GM12878 (cell line): ENCODE data around the gene HUNK. TPM values are rescaled to one million over a fixed set of nuclear protein-coding genes. Genes with fewer than 3 reads are reported as not detected.

Experiments used
- ATAC-seq: fragments of 200-7000 bp; cut with Tn5 transposase; 3 replicates; pipeline ENCODE4 v1.9.1; 2020; ENCODE audit warnings: mild to moderate bottlenecking, moderate library complexity
- BruUV-seq: library from RNA; stranded (reverse); fragments of 400-500 nt; replicated peaks from 2 replicates; lab custom pipeline; 2021; lab: Mats Ljungman, UMichigan
- CTCF ChIA-PET: fragments of 300-600 bp; sonication (Branson Sonifier 250); formaldehyde crosslinking; extraction: SDS; loops from one replicate; lab custom pipeline; 2021; ENCODE audit warnings: inconsistent platforms; lab: Yijun Ruan, JAX
- POLR2A ChIA-PET: fragments of 350-600 bp; formaldehyde crosslinking; extraction: SDS; loops from one replicate; lab custom pipeline; 2021; ENCODE audit warnings: inconsistent platforms; lab: Charles Lee
- RAD21 ChIA-PET: fragments of 300-600 bp; sonication (Branson Sonifier 250); formaldehyde crosslinking; loops from one replicate; lab custom pipeline; 2023; ENCODE audit warnings: antibody characterized with exemption; ENCODE audit not compliant: unreplicated experiment; lab: Charles Lee
- SMC1A ChIA-PET: fragments of 300-600 bp; sonication (Branson Sonifier 250); formaldehyde crosslinking; loops from one replicate; lab custom pipeline; 2023; ENCODE audit not compliant: unreplicated experiment, uncharacterized antibody; lab: Charles Lee
- DNase-seq: peaks from one replicate; pipeline ENCODE4 v3.0.0-alpha.2; 2011; ENCODE audit warnings: low read depth, low spot score
- FAIRE-seq: peaks from 3 replicates; lab custom pipeline; 2011; peaks lifted over from hg19 to GRCh38; lab: Jason Lieb, UNC
- H2AFZ ChIP-seq: 2 replicates; pipeline ENCODE4 v1.6.0; 2011; ENCODE audit warnings: low read depth, low read length, control low read depth; ENCODE audit not compliant: control insufficient read depth
- H3K27ac ChIP-seq: 2 replicates; pipeline ENCODE4 v1.5.1; 2011; ENCODE audit warnings: control low read depth; ENCODE audit not compliant: control insufficient read depth, insufficient read depth
- H3K27me3 ChIP-seq, 2 experiments: replicated peaks in 1 of 2; 2 replicates each; pipeline versions ENCODE4 v1.6.0 to v1.6.1; 2011; ENCODE audit warnings: low read length in 1 of 2; ENCODE audit not compliant: control insufficient read depth in 2 of 2, insufficient read depth in 2 of 2
- H3K36me3 ChIP-seq, 2 experiments: 2 replicates each; pipeline ENCODE4 v1.5.1; 2011; ENCODE audit warnings: low read length in 1 of 2; ENCODE audit not compliant: control insufficient read depth in 2 of 2, insufficient read depth in 2 of 2
- H3K4me1 ChIP-seq: 2 replicates; pipeline ENCODE4 v1.6.1; 2011; ENCODE audit warnings: mild to moderate bottlenecking, low read length, moderate library complexity, mixed read lengths; ENCODE audit not compliant: control insufficient read depth, insufficient read depth
- H3K4me2 ChIP-seq: 2 replicates; pipeline ENCODE4 v1.6.0; 2011; ENCODE audit warnings: control low read depth; ENCODE audit not compliant: control insufficient read depth, insufficient read depth
- H3K4me3 ChIP-seq: fragments of 200-600 bp; sonication (generic); 2 replicates; pipeline ENCODE4 v1.5.1; 2016
- H3K79me2 ChIP-seq: 2 replicates; pipeline ENCODE4 v1.6.0; 2011; ENCODE audit warnings: low read length; ENCODE audit not compliant: control insufficient read depth, insufficient read depth
- H3K9ac ChIP-seq: 2 replicates; pipeline ENCODE4 v1.8.0; 2011; ENCODE audit warnings: low read length, control low read depth, mixed read lengths; ENCODE audit not compliant: control insufficient read depth, insufficient read depth
- H3K9me3 ChIP-seq: replicated peaks from 3 replicates; pipeline ENCODE4 v1.5.1; 2011; ENCODE audit warnings: mild to moderate bottlenecking, low read length; ENCODE audit not compliant: control insufficient read depth, insufficient read depth
- H4K20me1 ChIP-seq: 2 replicates; pipeline ENCODE4 v1.6.0; 2011; ENCODE audit not compliant: control insufficient read depth, insufficient read depth
- BCLAF1 ChIP-seq: fragments of 450-650 bp; IDR thresholded peaks from 2 replicates; pipeline ENCODE4 v1.6.1; 2017; ENCODE audit warnings: antibody characterized with exemption, mild to moderate bottlenecking, moderate library complexity
- BRCA1 ChIP-seq: IDR thresholded peaks from 2 replicates; pipeline ENCODE4 v1.6.1; 2011; ENCODE audit warnings: low read depth, low read length, improper control_type of control experiment
- CEBPB ChIP-seq, 2 experiments: fragments of 150-350 bp in 1 of 2; IDR thresholded peaks; 2 replicates each; pipeline ENCODE4 v1.6.1; 2012 to 2014; ENCODE audit warnings: low read depth in 2 of 2, low read length in 2 of 2, borderline replicate concordance in 1 of 2, inconsistent platforms in 1 of 2
- EZH2 ChIP-seq: IDR thresholded peaks from 2 replicates; pipeline ENCODE4 v1.6.1; 2012; ENCODE audit warnings: low read depth, mild to moderate bottlenecking, control low read depth, inconsistent platforms, low read length, borderline replicate concordance; ENCODE audit not compliant: control insufficient read depth
- HCFC1 ChIP-seq: fragments of 150-350 bp; IDR thresholded peaks from 2 replicates; pipeline ENCODE4 v1.6.1; 2014; ENCODE audit warnings: low read length
- HDAC2 ChIP-seq: fragments of 200-600 bp; sonication (generic); IDR thresholded peaks from 2 replicates; pipeline ENCODE4 v1.6.1; 2017
- MEF2B ChIP-seq: fragments of 450-650 bp; IDR thresholded peaks from 2 replicates; pipeline ENCODE4 v1.6.1; 2018; ENCODE audit warnings: mild to moderate bottlenecking, moderate library complexity; ENCODE audit not compliant: partially characterized antibody, poor library complexity, severe bottlenecking
- MYB ChIP-seq: fragments of 150-350 bp; IDR thresholded peaks from 2 replicates; pipeline ENCODE4 v1.6.1; 2014; ENCODE audit warnings: mild to moderate bottlenecking, low read depth, low read length, borderline replicate concordance
- NBN ChIP-seq: fragments of 450-650 bp; IDR thresholded peaks from 2 replicates; pipeline ENCODE4 v1.6.1; 2016
- NR2C2 ChIP-seq: IDR thresholded peaks from 2 replicates; pipeline ENCODE4 v1.6.1; 2011; ENCODE audit warnings: borderline replicate concordance, low read depth; ENCODE audit not compliant: control insufficient read depth, insufficient read length
- POLR2A ChIP-seq: IDR thresholded peaks from 2 replicates; pipeline ENCODE4 v1.6.1; 2011; ENCODE audit warnings: low read depth, mild to moderate bottlenecking, low read length
- POU2F2 ChIP-seq: IDR thresholded peaks from 3 replicates; pipeline ENCODE4 v1.6.1; 2011; ENCODE audit warnings: low read depth, mild to moderate bottlenecking, low read length, borderline replicate concordance
- RUNX3 ChIP-seq: IDR thresholded peaks from 2 replicates; pipeline ENCODE4 v1.6.1; 2012; ENCODE audit warnings: low read length, inconsistent platforms
- SIN3A ChIP-seq: IDR thresholded peaks from 2 replicates; pipeline ENCODE4 v1.6.1; 2012; ENCODE audit warnings: low read depth, low read length, improper control_type of control experiment
- SIX5 ChIP-seq: IDR thresholded peaks from 2 replicates; pipeline ENCODE4 v1.6.1; 2011; ENCODE audit warnings: mild to moderate bottlenecking, low read depth, low read length, moderate library complexity; ENCODE audit not compliant: severe bottlenecking
- SREBF1 ChIP-seq: IDR thresholded peaks from 2 replicates; pipeline ENCODE4 v1.6.1; 2012; ENCODE audit warnings: mild to moderate bottlenecking, low read length
- TARDBP ChIP-seq: IDR thresholded peaks from 2 replicates; pipeline ENCODE4 v1.6.1; 2016; ENCODE audit warnings: borderline replicate concordance
- YY1 ChIP-seq: IDR thresholded peaks from 2 replicates; pipeline ENCODE4 v1.6.1; 2011; ENCODE audit warnings: low read depth, mild to moderate bottlenecking, low read length
- WGBS: methylation state at CpG from one replicate; pipeline ENCODE4 v1.1.6; 2016; ENCODE audit warnings: low lambda C conversion rate; ENCODE audit not compliant: insufficient replicate concordance, insufficient coverage; ENCODE audit errors: missing lambda C conversion rate; 5-methylcytosine and 5-hydroxymethylcytosine counted together
- in situ Hi-C: fragments of 300-500 bp; cut with MboI; formaldehyde crosslinking; loops from 9 replicates; pipeline ENCODE4 v1.14.3; 2018; ENCODE audit warnings: mixed read lengths
- intact Hi-C: fragments of 100-400 bp; cut with micrococcal nuclease; formaldehyde crosslinking; loops from one replicate; pipeline ENCODE4 v1.14.2; 2022; ENCODE audit not compliant: unreplicated experiment
- polyA plus RNA-seq, 11 experiments: library from polyadenylated mRNA; depleted of rRNA in 4 of 11; unstranded in 6 of 11; stranded (reverse) in 5 of 11; fragments of >200 nt; fragmentation: Nextera tagmentation in 4 of 11; fragmentation: Illumina TruSeq in 1 of 11; extraction: Ambion mirVana in 4 of 11; extraction: Trizol in 1 of 11; gene quantifications; 1 replicate in 1 of 11; 2 replicates in 10 of 11; pipeline versions ENCODE4 v1.2.1 to v1.2.3, GENCODE V29; 2011 to 2016; ENCODE audit warnings: inconsistent platforms in 2 of 11, missing spikeins in 2 of 11, low read depth in 1 of 11
- total RNA-seq, 4 experiments: library from RNA; depleted of rRNA in 3 of 4; stranded (reverse); fragments of >200 nt in 3 of 4; fragmentation: Illumina TruSeq in 1 of 4; extraction: Trizol in 1 of 4; gene quantifications; 2 replicates each; pipeline versions ENCODE4 v1.2.1 to v1.2.3, GENCODE V29; 2013 to 2021

Gene HUNK
- total and polyA plus RNA-seq, 10 of the 15 experiments (the other 5 are each of a cell fraction or from before 2014, with no cell fraction given) = under 0.01 to 0.14 (median 0.03) TPM; not detected in 7

GRCh38 chr21:31926498-31926897 lies 53.7 kb downstream of the HUNK start:
- no peaks in the 10 kb centered on the region for H3K4me1 ChIP-seq
- ATAC-seq (no peak), FAIRE-seq (no peak), DNase-seq (no peak)
- BruUV-seq = no TSS peak
- H3K36me3 ChIP-seq = no peaks in the 10 kb centered on the region
- no peak overlapping the region for H3K9ac ChIP-seq
- SMC1A ChIA-PET = no interaction called here
- TF ChIP-seq TARDBP (no peak), BCLAF1 (no peak), RUNX3 (no peak), NR2C2 (no peak), EZH2 (no peak), POU2F2 (no peak), SREBF1 (no peak), NBN (no peak), HCFC1 (no peak), MYB (no peak), SIX5 (no peak), SIN3A (no peak), CEBPB (IDR thresholded peaks at IDR 0.05; ENCODE audit: borderline replicate concordance in 1 of 2, low read depth in 2 of 2, low read length in 2 of 2) (no peak), YY1 (no peak), BRCA1 (no peak), MEF2B (no peak), HDAC2 (no peak), POLR2A (no peak)
- H3K4me3 ChIP-seq = no peak overlapping the region
- no peak overlapping the region for H3K27ac ChIP-seq
- no peak overlapping the region for H3K4me2 ChIP-seq
- in situ Hi-C loops (no loop called here), intact Hi-C loops (no loop called here)
- no peaks in the 10 kb centered on the region for H4K20me1 ChIP-seq
- POLR2A ChIA-PET = no interaction called here
- no peaks in the 10 kb centered on the region for H3K9me3 ChIP-seq
- H2AFZ ChIP-seq = no peak overlapping the region
- no peaks in the 10 kb centered on the region; a peak in 2 of 4 replicates for H3K27me3 ChIP-seq
- CTCF ChIA-PET = no interaction called here
- RAD21 ChIA-PET = interaction anchor here (0.6 kb wide), 1 partner anchor 11 kb away, joined by 5 read pairs; no protein-coding TSS in a partner anchor
- WGBS = 77% methylated on average over 3 of the region's 3 CpGs
- H3K79me2 ChIP-seq = no peaks in the 10 kb centered on the region
